NCI-H446 (cell line): ENCODE measurements around the gene GPR18.

ENCODE experiments used
- DNase-seq, 2 experiments: peaks; one replicate each; lab custom pipeline; 2025; lab: John Stamatoyannopoulos, UW

The GPR18 gene

DNA sequence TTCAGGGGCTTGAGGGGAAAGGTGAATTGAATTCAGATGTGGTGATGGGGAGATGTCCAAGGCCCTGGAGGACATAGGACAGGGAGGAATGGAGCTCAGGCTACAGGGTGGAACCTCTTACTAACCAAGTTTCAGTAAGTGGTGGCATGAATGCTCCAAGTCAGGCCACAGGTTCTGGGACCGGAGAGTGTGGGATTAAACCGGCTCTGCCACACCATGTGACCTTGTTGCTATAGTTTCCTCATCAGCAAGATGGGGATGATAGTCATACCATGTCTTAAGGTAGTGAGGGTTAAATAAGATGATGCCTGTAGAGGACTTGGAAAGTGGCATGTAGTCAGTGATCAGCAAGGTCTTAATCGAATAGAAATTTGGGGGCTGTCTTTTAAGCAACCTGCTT lies 32.7 kb upstream of the GPR18 start:
- DNase-seq = no peak

- no peak for DNase-seq
Measured at GRCh38 chr13:99289674-99290337, 31.6 kb upstream of the GPR18 start.

- DNase-seq = no peak
Measured at GRCh38 chr13:99289271-99289670, 31.1 kb upstream of the GPR18 start.

DNA sequence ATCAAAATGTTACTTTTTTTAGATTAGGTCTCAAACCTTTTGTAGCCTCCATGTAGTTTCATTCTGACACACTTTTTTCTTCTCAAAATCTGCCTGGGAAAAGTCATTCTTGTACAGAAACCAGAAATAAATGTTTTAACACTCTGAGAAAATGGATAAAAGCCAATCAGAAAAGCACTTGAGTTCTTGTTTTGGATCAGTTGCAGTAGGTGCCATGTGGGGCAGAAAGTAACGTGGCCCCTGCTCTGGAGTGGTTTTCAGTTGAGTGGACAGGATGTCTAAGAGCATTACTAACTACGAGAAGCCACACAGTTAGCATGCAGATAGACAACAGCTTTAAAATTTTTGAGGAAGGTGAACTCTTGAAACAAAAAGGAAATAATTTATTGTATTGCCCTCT lies 29.9 kb upstream of the GPR18 start:
- peak; percentile 55 to 77 for DNase-seq

DNA sequence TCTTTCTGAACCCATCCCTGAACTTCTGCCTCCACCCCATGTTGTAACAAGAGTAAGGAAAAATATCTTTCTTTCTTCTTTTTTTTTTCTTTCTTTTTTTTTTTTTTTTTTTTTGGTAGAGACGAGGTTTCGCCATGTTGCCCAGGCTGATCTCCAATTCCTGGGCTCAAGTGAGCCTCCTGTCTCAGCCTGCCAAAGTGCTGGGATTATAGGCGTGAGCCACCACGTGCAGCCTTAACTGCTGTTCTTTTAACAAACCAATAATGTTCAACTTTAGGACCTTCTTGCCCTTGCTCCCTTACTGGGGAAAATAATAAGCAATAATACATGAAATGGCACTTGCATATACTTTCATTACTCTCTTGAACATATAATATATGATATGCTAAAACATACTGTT lies 29.4 kb upstream of the GPR18 start:
- DNase-seq = peak; percentile 61 to 65

GRCh38 chr13:99285432-99286182 lies 27.4 kb upstream of the GPR18 start:
- peak in 1 of 2 experiments; percentile 26 for DNase-seq

DNA sequence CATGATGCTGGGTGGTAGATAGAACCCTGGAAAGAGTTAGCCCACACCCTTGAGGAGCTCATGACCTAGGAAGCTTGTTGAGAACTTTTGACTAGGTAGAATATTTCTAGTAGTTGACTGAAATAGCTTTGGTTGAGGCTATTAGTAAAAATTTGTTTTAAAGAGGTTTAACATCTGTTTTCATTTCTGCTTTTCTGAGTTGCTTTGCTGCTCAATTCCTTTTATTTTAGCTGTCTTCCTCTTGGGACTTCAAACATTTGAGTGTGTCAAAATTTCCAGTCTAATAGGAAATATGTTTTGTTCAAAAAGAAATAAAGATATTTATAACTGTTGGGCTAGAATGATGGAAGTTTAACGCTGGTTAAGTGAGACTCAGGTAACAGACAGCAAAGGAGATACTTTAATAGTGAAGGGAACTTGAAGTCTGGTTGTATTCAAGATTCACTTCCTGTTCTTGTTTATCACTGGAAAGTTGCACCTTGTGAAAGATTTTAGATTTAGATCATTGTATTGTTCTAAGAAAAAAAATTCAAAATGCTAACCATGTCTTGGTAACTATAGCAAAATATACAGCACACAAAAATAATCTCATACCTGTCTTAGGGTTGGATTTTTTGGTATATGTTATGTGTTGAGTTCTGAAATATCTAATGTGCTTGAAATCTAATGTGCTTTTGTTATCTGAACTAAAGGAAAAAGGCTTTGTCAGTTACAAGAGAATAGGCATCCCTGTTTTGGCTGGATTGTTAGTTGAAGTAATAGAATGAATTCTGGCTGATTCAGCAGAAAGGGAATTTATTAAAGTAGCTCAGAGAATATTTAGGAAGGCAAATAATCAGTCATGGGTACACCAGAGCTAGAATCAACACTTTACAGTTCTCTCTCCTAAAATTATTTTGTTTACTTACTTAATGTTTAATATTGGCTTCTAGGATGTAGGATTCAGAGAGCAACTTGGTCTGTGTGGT lies 24.4 kb upstream of the GPR18 start:
- DNase-seq = no peak

GRCh38 chr13:99281811-99282263 lies 23.7 kb upstream of the GPR18 start:
- DNase-seq = no peak

GRCh38 chr13:99280166-99280565 lies 22.0 kb upstream of the GPR18 start:
- DNase-seq = no peak

- no peak for DNase-seq
Measured at GRCh38 chr13:99279637-99280036, 21.5 kb upstream of the GPR18 start.

DNA sequence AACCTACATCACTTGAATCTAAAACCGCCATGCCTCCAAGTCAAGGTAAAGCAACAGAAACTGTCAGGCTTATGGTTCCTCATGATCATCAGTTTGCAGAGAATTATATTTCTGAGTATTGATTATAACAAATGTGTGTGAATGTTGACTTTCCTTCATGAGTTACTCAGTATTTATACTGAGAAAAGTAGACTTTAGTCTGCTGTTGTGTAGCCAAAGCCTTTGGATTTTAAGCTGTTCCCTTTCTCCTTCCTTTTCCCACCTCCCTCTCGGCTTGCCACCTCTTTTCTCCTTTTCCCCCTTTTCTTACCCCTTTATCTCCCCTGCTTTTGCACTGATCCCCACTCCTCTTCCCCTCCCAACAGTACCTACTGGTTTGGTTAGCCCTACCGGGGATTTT lies 20.7 kb upstream of the GPR18 start:
- DNase-seq = no peak

GRCh38 chr13:99278200-99278599 lies 20.0 kb upstream of the GPR18 start:
- no peak for DNase-seq

- DNase-seq = no peak
Measured at GRCh38 chr13:99277629-99278028, 19.4 kb upstream of the GPR18 start.

DNA sequence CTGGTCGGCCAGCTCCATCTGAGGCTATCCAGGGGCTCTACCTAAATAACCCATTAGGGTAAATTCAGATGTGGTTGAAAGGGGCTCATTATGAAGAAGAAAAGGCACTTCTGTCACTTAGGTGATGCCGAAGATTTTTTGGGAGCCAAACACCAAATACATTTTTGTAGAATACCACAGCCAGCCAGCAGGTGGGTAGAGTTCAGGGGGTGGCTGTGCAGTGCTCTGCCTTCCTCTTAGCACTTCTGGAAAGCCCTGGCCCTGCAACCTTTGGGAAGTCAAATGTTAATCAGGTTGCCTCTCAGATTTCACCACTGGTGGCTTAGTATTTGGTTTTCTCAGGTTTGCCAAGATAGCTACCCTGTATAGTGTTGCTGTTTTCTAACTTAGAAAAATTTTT lies 18.5 kb upstream of the GPR18 start:
- no peak for DNase-seq

GRCh38 chr13:99275093-99275469 lies 16.9 kb upstream of the GPR18 start:
- DNase-seq = no peak

- DNase-seq = no peak
Measured at GRCh38 chr13:99273128-99273527, 14.9 kb upstream of the GPR18 start.

DNA sequence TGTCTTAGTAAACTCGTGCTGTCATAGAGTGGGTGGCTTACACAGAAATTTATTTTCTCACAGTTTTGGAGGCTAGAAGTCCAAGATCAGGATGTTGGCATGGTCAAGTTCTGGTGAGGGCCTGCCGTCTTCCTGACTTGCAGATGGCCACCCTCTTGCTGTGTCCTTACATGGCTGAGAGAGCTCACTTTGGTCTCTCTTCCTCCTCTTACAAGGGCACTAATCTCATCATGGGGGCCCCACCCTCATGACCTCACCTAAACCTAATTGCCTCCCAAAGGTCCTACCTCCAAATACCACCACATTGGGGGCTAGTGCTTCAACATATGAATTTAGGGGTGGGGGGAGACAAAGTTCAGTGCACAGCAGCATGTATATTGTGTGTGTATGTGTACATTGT lies 14.3 kb upstream of the GPR18 start:
- no peak for DNase-seq

DNA sequence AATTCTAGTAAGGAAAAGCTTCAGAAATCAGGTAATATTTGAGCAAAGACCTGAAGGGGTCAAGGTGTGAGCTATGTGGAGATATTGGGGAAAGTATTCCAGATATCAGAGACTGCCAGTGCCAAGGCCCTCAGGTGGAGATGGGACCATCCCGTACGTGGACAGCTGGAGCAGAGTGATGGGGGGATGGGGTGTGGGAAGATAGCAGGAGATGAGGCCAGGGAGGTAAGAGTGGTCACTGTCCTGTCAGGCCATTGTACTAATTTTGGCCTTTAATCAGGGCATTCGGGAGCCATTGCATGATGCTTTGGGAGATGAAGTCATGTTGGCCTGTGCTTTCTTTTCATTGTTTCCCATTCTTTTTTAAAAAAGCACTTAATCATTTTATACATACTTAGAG lies 13.1 kb upstream of the GPR18 start:
- no peak for DNase-seq

- no peak for DNase-seq
Measured at GRCh38 chr13:99270518-99270917, 12.3 kb upstream of the GPR18 start.

- peak in 1 of 2 experiments; percentile 7 for DNase-seq
Measured at GRCh38 chr13:99269627-99270241, 11.6 kb upstream of the GPR18 start.

DNA sequence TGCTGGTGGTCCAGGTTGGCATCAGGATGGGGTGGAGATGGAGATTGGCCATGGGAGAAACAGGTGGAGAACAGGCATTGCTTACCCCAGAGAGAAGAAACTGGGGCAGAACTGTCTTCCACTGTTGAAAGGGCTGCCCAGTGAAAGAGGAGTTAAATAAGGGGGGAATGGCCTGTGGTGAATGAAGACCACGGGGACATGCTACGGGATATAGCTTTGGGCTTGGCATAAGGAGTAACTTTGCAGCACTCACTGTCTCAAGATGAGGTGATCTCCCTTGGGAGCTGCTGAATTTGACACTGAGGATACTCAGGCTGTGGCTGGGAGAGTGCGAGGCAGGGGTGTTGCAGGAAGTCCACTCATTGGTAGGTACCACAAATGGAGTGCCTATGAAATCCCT lies 10.6 kb upstream of the GPR18 start:
- no peak for DNase-seq

DNA sequence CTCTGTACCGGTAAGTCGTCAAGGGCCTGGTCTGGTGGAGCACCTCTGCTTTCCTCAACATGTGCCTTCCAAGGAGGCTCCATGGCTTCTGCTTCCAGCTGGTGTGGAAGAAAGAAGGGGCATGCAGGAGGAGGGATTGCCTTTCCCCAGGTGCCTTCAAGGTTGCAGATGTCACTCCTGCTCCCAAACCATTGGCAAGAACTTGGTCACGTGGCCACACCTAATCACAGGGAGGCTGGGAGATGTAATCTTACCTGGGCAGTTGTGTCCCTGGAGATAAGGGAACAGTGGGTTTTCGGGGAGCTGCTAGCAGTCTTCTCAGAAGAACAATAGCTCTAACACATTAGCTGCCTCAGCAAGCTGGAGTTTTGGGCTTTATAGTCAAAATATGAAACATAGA lies 9.7 kb upstream of the GPR18 start:
- DNase-seq = no peak
